ENCODE measurements around the gene ARFRP1. TPM values are rescaled to one million over a fixed set of nuclear protein-coding genes. Genes with fewer than 3 reads are reported as not detected.

The ARFRP1 gene
- total RNA-seq = 31.1 TPM

GRCh38 chr20:63707558-63708300 lies at the start of gene ARFRP1, which contains the start of gene ZGPAT:
Gene ARFRP1, minus strand, starts transcription at chr20:63707976. Its CDS starts 885 bp downstream, at chr20:63707091.
Gene ZGPAT, plus strand, starts transcription at chr20:63708039. Its CDS starts 542 bp downstream, at chr20:63708581.
- peak; percentile 91 for ATAC-seq

GRCh38 chr20:63756648-63756991 lies 48.8 kb upstream of the ARFRP1 start:
- ATAC-seq = no peak

- ATAC-seq = no peak
Observed at GRCh38 chr20:63755933-63756647, 48.3 kb upstream of the ARFRP1 start.

GRCh38 chr20:63754008-63754407 lies 46.2 kb upstream of the ARFRP1 start:
- no peak for ATAC-seq

GRCh38 chr20:63753381-63753780 lies 45.6 kb upstream of the ARFRP1 start:
- ATAC-seq = no peak

GRCh38 chr20:63752411-63753101 lies 44.8 kb upstream of the ARFRP1 start:
- ATAC-seq = no peak

GRCh38 chr20:63751471-63752271 lies 43.9 kb upstream of the ARFRP1 start:
- ATAC-seq = no peak

- ATAC-seq = no peak
Observed at GRCh38 chr20:63750807-63751470, 43.2 kb upstream of the ARFRP1 start.

- ATAC-seq = no peak
Observed at GRCh38 chr20:63749597-63750508, 42.1 kb upstream of the ARFRP1 start.

GRCh38 chr20:63748934-63749270 lies 41.1 kb upstream of the ARFRP1 start:
- ATAC-seq = no peak

- ATAC-seq = no peak
Observed at GRCh38 chr20:63748070-63748933, 40.5 kb upstream of the ARFRP1 start.

- no peak for ATAC-seq
Observed at GRCh38 chr20:63747622-63748069, 39.9 kb upstream of the ARFRP1 start.

- ATAC-seq = no peak
Observed at GRCh38 chr20:63746751-63747315, 39.1 kb upstream of the ARFRP1 start.

GRCh38 chr20:63745961-63746731 lies 38.4 kb upstream of the ARFRP1 start:
- no peak for ATAC-seq

GRCh38 chr20:63745424-63745805 lies 37.6 kb upstream of the ARFRP1 start:
- no peak for ATAC-seq

- ATAC-seq = no peak
Observed at GRCh38 chr20:63744574-63745423, 37.0 kb upstream of the ARFRP1 start.

GRCh38 chr20:63744158-63744557 lies 36.4 kb upstream of the ARFRP1 start:
- no peak for ATAC-seq
